Lower leg skin (tissue), 3 donors: ENCODE results near the gene KRT84.

Experiments used
- CTCF ChIP-seq, 3 donors: fragments of 450-650 bp; IDR thresholded peaks; one replicate each; pipeline ENCODE4 v1.5.1; 2016; ENCODE audit warnings: antibody characterized with exemption in 3 of 3, mild to moderate bottlenecking in 3 of 3, moderate library complexity in 2 of 3
- POLR2A ChIP-seq, 2 donors: fragments of 450-650 bp; IDR thresholded peaks; one replicate each; pipeline ENCODE4 v1.6.1; 2016 to 2017; ENCODE audit warnings: antibody characterized with exemption in 2 of 2, mild to moderate bottlenecking in 1 of 2, moderate library complexity in 1 of 2

DNA sequence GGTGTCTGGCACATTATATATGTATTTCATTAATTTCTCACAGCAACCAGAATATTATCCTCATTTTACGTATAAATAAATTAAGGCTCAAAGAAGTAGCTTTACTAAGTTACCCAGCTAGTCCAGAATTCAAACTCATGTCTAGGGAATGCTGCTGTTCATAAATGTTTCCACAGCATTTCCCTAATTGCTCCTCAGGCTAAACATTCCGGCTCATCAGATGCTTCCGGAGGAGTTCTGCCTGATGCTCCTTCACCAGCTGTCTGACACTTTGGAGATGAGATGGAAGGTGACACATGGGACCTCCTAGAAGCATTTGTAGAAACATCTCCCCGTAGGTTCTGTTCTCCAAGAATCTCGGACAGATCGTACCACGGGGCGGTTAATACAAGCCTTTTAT lies 30.3 kb downstream of the KRT84 start:
- TF ChIP-seq CTCF (IDR thresholded peaks at IDR 0.05) (no peak), POLR2A (IDR thresholded peaks at IDR 0.05) (no peak)
